Transverse colon (tissue), 4 donors: ENCODE data around the gene CALHM1. TPM values are rescaled to one million over a fixed set of nuclear protein-coding genes. Genes with fewer than 3 reads are reported as not detected.

Experiments used
- DNase-seq: peaks from one replicate; pipeline ENCODE4 v3.0.0-alpha.2; 2019
- H3K27ac ChIP-seq, 4 donors: fragments of 200-600 bp; sonication (generic); 2 replicates each; pipeline ENCODE4 v1.5.1; 2016 to 2018; ENCODE audit warnings: inconsistent platforms in 4 of 4
- H3K27me3 ChIP-seq: fragments of 200-600 bp; sonication (generic); 2 replicates; pipeline ENCODE4 v1.5.1; 2017; ENCODE audit warnings: inconsistent platforms
- H3K36me3 ChIP-seq, 4 donors: fragments of 200-600 bp; sonication (generic); 2 replicates each; pipeline ENCODE4 v1.5.1; 2017 to 2019; ENCODE audit warnings: inconsistent platforms in 4 of 4
- H3K4me1 ChIP-seq, 4 donors: fragments of 200-600 bp; sonication (generic); 2 replicates each; pipeline ENCODE4 v1.5.1; 2017 to 2020; ENCODE audit warnings: inconsistent platforms in 4 of 4
- H3K4me3 ChIP-seq, 4 donors: fragments of 200-600 bp; sonication (generic); 1 replicate in 1 of 4; 2 replicates in 3 of 4; pipeline versions ENCODE4 v1.5.1 to v1.6.1; 2017 to 2019; ENCODE audit warnings: inconsistent platforms in 4 of 4
- H3K9me3 ChIP-seq, 2 donors: fragments of 200-600 bp; sonication (generic); 2 replicates each; pipeline ENCODE4 v1.5.1; 2017 to 2019; ENCODE audit warnings: inconsistent platforms in 2 of 2
- EP300 ChIP-seq: sonication (generic); formaldehyde crosslinking; IDR thresholded peaks from one replicate; pipeline ENCODE4 v1.6.1; 2017; ENCODE audit warnings: antibody characterized with exemption, low read depth
- POLR2A ChIP-seq: fragments of 450-650 bp; IDR thresholded peaks from one replicate; pipeline ENCODE4 v1.6.1; 2016; ENCODE audit warnings: antibody characterized with exemption, mild to moderate bottlenecking, moderate library complexity
- POLR2AphosphoS5 ChIP-seq, 3 donors: sonication (generic); formaldehyde crosslinking; IDR thresholded peaks; one replicate each; pipeline ENCODE4 v1.6.1; 2016; ENCODE audit warnings: antibody characterized with exemption in 3 of 3
- WGBS, 2 donors: methylation state at CpG; one replicate each; pipeline ENCODE4 v1.1.5; 2018; ENCODE audit warnings: low coverage in 1 of 2; 5-methylcytosine and 5-hydroxymethylcytosine counted together
- in situ Hi-C, 4 donors: fragments of 200-750 bp; cut with MboI; loops; one replicate each; pipeline versions ENCODE4 v1.15.0 to v1.15.1; 2017; ENCODE audit warnings: low sequenced_read_pairs in 3 of 4, low pct_ligation_motif_present in 1 of 4, low pct_unique_long_range_greater_than_20kb in 1 of 4
- intact Hi-C: fragments of 100-400 bp; cut with DNase I; formaldehyde crosslinking; loops from one replicate; pipeline ENCODE4 v1.15.1; 2023; ENCODE audit warnings: low total_unique reads
- total RNA-seq, 4 donors: library from RNA; depleted of rRNA; stranded (reverse); fragments of >200 nt; gene quantifications; one replicate each; pipeline ENCODE4 v1.1.0, GENCODE V29; 2016
- TF ChIP-seq, protein P1 (sequence below), 5 experiments: fragments of 200-600 bp in 3 of 5; fragments of 450-650 bp in 2 of 5; sonication (generic) in 3 of 5; IDR thresholded peaks; 1 replicate in 2 of 5; 2 replicates in 3 of 5; pipeline ENCODE4 v1.5.1; 2016 to 2017; ENCODE audit warnings: antibody characterized with exemption in 5 of 5, inconsistent platforms in 3 of 5, mild to moderate bottlenecking in 2 of 5, moderate library complexity in 1 of 5

CALHM1 gene, protein sequence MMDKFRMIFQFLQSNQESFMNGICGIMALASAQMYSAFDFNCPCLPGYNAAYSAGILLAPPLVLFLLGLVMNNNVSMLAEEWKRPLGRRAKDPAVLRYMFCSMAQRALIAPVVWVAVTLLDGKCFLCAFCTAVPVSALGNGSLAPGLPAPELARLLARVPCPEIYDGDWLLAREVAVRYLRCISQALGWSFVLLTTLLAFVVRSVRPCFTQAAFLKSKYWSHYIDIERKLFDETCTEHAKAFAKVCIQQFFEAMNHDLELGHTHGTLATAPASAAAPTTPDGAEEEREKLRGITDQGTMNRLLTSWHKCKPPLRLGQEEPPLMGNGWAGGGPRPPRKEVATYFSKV
- total RNA-seq = not detected

DNA sequence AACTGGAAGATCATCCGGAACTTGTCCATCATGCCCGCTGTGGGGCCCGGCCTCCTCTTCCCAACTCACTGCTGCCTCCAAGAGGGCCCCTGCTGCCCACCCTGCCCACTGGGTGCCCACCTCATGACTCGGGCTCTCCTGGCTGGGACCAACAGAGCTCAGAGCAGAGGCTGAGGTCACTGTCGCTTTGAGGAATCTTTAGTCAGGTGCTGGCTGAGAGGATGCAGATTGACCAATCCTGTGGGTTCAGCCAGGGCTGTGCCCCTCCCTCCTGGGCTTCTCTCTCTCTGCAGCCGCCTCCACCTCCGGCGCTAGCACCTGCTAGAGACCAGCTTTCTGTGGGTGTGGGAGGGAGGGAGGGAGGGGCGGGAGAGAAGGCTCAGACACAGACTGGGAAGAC, at the start of gene CALHM1:
Gene CALHM1, minus strand, starts transcription at position 181 of the 400 bp plus-strand sequence. Its CDS starts 149 bp downstream, at position 32.
- H3K4me1 ChIP-seq = no peaks in the 10 kb centered on the region
- no peak within 1 kb of the TSS for H3K27ac ChIP-seq
- intact Hi-C loops (no loop called here), in situ Hi-C loops (no loop called here)
- WGBS, 2 donors = 63% methylated on average over 9 of the region's 9 CpGs; no CpG with 5 or more reads in 1 of the 2 donors
- H3K36me3 ChIP-seq = no peaks in the 10 kb centered on the region
- H3K27me3 ChIP-seq = no peaks in the 10 kb centered on the region
- no peaks in the 10 kb centered on the region for H3K9me3 ChIP-seq
- no peak within 1 kb of the TSS for H3K4me3 ChIP-seq
- TF ChIP-seq POLR2A = no peak
- TF ChIP-seq, protein P1, sequence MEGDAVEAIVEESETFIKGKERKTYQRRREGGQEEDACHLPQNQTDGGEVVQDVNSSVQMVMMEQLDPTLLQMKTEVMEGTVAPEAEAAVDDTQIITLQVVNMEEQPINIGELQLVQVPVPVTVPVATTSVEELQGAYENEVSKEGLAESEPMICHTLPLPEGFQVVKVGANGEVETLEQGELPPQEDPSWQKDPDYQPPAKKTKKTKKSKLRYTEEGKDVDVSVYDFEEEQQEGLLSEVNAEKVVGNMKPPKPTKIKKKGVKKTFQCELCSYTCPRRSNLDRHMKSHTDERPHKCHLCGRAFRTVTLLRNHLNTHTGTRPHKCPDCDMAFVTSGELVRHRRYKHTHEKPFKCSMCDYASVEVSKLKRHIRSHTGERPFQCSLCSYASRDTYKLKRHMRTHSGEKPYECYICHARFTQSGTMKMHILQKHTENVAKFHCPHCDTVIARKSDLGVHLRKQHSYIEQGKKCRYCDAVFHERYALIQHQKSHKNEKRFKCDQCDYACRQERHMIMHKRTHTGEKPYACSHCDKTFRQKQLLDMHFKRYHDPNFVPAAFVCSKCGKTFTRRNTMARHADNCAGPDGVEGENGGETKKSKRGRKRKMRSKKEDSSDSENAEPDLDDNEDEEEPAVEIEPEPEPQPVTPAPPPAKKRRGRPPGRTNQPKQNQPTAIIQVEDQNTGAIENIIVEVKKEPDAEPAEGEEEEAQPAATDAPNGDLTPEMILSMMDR (IDR thresholded peaks at IDR 0.05) = no peak
- no peak for TF ChIP-seq POLR2AphosphoS5 (IDR thresholded peaks at IDR 0.05)
- no peak for TF ChIP-seq EP300
- DNase-seq = no peak

DNA sequence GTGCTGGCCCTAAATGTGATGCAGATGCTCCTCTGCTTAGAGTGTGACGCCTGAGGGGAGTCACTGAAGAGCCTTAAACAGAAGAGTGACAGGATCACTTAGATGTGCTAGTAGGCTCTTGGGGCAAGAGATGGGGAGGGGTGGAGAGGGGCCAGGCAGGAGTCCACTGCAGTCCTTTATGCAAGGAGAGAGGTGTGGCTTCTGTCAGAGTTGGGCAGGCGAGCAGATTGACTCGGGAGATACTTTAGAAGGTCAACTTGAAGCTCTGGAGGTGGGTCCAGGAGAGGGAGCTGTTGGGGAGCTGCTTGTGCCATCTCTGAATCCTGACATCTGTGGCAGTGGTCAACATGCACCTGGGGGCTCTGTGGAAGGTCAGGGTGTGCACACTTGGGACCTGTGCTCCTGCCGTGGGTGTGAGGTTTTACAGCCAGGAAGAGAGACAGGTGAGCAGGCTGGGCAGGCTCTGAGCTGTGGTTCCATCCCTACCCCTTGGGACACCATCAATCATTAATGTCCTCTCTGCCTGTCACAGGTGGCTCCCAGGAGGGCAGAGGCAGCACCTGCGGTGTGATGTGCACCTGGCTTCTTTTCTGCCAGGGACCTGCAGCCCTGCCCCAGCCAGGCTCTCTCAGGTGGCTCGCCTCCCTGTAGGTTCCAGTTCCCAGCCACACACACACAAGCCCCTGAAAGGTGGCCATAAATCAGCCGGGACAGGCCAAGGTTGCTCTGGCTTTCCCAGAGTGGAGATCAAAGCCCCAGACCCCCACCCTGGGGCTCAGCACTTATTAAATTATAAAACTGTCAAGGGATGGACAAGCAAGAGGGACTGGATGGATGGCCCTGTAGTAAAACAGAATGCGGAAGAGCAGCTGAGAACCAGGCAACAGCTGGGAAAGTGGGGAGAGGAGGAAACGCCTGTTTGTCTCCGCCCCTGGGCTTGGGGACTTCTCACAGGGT, 48.8 kb upstream of the CALHM1 start:
- in situ Hi-C loops = no loop called here
- no peaks in the 10 kb centered on the region for H3K9me3 ChIP-seq
- H3K27me3 ChIP-seq = no peaks in the 10 kb centered on the region
- no peak for DNase-seq
- no peak overlapping the region for H3K4me3 ChIP-seq
- peak in 1 of 3 donors; percentile 12 for TF ChIP-seq POLR2AphosphoS5 (IDR thresholded peaks at IDR 0.05)
- TF ChIP-seq, protein P1 (IDR thresholded peaks at IDR 0.05) = no peak
- TF ChIP-seq POLR2A = no peak
- no peak for TF ChIP-seq EP300
- intact Hi-C loops = no loop called here
- WGBS, 2 donors = 57 to 63% methylated on average over 3 to 10 of the region's 10 CpGs
- peaks cover 2 to 12% (median 4%) of the 10 kb centered on the region in 4 donors for H3K4me1 ChIP-seq
- no peaks in the 10 kb centered on the region for H3K36me3 ChIP-seq
- peak overlapping the region in 3 of 4 donors; percentile 8 to 47 (median 12) for H3K27ac ChIP-seq

DNA sequence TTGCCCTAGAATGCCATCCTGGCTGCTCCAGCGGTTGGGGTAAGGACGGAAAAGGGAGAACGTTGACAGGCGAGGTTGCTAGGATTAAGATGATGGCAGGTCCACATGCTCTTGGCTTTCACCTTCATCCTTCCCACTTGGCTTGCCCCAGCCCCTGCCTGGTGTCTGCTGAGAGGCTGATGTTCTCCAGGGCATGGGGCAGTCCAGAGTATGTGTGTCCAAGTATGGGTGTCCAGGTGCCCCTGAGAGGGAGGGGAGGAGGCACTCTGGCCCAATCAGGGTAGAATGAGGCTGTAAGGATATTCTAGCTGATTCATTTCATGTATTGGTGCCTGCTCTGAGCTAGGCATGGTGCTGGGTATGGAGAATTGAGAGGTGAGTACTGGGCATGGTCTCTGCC, 47.4 kb upstream of the CALHM1 start:
- WGBS, 2 donors = 98% methylated on average over 4 of the region's 4 CpGs; no CpG with 5 or more reads in 1 of the 2 donors
- DNase-seq = no peak
- in situ Hi-C loops (no loop called here), intact Hi-C loops (no loop called here)
- Histone ChIP-seq H3K4me1 (peaks cover 0 to 8% (median 0%) of the 10 kb centered on the region in 4 donors), H3K27me3 (no peaks in the 10 kb centered on the region), H3K27ac (no peak overlapping the region), H3K9me3 (no peaks in the 10 kb centered on the region), H3K4me3 (no peak overlapping the region), H3K36me3 (no peaks in the 10 kb centered on the region)
- TF ChIP-seq POLR2A (no peak), EP300 (no peak), POLR2AphosphoS5 (IDR thresholded peaks at IDR 0.05) (no peak)
- TF ChIP-seq, protein P1 (IDR thresholded peaks at IDR 0.05) = no peak
